ENCODE results near the gene KRTAP10-12.
"Not testable (repeated sequence)": the region's sequence is repeated elsewhere in the genome, so short reads cannot be mapped to it uniquely, and the experiment has no call there.

KRTAP10-12 gene

DNA sequence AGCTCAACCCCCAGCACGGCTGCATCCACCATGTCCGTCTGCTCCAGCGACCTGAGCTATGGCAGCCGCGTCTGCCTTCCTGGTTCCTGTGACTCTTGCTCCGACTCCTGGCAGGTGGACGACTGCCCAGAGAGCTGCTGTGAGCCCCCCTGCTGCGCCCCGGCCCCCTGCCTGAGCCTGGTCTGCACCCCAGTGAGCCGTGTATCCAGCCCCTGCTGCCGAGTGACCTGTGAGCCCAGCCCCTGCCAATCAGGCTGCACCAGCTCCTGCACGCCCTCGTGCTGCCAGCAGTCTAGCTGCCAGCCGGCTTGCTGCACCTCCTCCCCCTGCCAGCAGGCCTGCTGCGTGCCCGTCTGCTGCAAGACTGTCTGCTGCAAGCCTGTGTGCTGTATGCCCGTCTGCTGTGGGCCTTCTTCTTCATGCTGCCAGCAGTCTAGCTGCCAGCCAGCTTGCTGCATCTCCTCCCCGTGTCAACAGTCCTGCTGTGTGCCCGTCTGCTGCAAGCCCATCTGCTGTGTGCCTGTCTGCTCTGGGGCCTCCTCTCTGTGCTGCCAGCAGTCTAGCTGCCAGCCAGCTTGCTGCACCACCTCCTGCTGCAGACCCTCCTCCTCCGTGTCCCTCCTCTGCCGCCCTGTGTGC is at the start of gene KRTAP10-12:
TSS of gene KRTAP10-12 (plus strand) at position 1 of the 639 bp plus-strand sequence. CDS start at position 31, 30 bp downstream.
- DNase-seq, result not testable (repeated sequence)

DNA sequence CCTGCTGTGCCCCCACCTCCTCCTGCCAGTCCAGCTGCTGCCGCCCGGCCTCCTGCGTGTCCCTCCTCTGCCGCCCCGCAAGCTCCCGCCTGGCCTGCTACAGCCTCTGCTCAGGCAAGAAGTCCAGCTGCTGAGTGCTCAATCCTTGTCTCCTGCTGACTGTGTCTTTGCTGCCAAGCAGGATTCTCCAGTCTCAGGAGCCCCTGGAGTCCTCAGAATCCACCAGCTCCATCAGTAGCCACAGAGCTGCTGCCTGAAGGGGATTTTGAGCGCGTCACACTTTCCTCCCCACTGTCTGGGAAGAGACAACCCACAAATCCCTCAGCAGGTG is 49.8 kb upstream of the KRTAP10-12 start:
- peak; percentile 23 for DNase-seq

DNA sequence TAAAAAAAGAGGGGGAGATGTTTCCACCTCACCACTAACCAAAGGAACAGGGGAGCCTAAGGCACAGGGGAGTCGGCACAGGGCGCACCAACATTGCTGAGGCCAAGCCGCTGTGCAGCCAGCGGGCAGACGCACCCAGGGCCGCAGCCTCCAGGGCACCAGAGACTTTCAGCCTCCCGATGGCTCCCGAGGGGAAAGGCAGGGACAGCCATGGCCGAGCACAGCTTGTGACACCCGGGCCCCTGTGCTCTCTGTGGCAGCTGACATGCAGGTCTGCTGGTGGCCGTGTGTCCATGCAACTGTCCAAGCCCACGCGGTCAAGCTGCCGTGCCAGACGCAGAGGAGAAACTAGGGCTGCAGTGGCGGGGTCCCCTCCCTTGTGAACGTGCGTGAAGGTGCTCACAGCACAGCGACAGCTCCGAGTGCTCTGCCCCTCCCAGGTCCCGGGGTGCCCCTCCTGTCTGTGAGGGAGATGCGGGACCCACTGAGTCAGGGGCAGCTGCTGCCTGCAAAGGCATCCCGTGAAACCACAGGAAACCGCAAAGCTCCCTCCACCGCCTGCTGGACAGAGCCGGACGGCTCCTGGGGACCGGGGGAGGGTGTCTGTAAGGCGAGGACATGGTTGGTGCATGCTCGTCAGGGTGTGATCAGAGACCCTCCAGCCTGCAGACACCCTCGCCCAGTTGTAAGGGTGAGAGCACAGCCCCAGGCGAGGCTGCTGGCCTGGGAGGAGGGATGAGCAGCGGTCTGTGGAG is 48.2 kb upstream of the KRTAP10-12 start:
- DNase-seq, result no peak

DNA sequence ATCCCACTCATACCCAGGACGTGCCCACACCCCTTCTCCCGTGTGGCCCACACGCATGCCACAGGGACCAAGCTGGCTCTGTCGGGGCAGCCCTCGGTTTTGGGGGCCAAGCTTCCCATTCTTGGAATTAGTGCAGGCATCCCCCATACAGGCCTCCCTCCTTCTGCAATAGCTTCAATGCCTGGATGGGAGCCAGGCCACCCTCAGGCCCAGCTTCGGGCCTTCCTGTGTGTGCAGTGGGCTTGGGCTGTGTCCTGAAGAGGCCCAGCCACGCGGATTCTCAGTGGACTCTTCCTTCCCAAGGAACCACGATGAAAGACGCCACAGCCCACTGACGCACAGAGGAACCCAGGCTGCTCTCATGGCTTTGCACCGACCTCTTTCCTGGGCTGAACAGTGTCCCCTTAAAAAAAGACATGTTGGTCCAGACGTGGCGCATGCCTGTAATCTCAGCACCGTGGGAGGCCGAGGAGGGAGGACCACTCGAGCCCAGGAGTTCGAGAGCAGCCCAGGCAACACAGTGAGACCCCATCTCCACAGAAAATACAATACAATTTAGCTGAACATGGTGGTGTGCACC is 47.4 kb upstream of the KRTAP10-12 start:
- DNase-seq, result no peak

- DNase-seq, result no peak
Observed at GRCh38 chr21:44650265-44650972, 46.6 kb upstream of the KRTAP10-12 start.

DNA sequence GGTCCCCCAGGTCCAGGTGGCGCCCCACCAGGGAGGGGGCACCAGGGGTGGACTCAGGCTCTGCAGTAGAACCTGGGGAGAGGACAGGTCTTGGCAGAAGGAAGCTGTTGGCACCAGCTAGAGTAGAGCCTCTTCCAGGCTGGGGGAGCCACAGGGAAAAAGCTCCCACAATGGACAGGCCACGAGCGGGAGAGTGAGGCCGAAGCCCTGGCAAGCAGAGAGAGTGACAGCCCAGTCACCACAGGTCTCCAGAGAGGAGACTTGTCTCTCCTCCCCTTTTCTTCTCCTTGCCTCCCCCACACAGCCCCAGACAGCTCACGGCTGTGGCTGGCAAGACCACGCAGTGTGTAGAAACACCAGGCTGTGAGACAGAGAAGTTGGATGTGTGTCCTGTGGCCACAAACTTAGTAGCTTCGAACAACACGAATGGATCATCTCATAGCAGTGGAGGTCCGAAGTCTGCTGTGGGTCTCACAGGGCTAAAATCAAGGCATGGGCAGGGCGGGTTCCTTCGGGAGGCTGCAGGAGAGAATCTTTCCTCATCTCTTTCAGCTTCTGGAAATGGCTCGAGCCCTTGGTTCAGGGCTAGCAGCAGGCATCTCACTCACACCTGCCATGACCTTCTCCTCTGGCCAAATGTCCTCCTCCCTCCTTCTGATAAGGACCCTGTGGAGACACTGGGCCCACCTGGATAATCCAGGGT is 45.8 kb upstream of the KRTAP10-12 start:
- DNase-seq, result no peak

DNA sequence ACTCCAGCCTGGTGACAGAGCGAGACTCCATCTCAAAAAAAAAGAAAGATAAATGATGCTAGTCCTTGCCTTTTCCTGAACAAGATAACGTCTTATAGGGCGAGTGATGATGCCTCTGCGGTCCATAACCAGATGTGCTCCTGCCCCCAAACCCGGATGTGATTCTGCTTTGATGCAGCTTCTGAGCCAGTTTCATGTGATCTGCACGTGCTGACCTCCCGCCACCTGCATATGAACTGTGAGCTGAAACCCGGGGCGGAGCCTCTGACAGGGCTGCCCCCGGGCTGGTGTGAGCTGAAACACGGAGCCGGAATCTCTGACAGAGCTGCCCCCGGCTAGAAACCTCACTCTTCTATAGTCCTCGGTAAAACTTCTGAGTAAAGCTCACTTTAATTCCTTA is 43.8 kb upstream of the KRTAP10-12 start:
- no peak for DNase-seq

DNA sequence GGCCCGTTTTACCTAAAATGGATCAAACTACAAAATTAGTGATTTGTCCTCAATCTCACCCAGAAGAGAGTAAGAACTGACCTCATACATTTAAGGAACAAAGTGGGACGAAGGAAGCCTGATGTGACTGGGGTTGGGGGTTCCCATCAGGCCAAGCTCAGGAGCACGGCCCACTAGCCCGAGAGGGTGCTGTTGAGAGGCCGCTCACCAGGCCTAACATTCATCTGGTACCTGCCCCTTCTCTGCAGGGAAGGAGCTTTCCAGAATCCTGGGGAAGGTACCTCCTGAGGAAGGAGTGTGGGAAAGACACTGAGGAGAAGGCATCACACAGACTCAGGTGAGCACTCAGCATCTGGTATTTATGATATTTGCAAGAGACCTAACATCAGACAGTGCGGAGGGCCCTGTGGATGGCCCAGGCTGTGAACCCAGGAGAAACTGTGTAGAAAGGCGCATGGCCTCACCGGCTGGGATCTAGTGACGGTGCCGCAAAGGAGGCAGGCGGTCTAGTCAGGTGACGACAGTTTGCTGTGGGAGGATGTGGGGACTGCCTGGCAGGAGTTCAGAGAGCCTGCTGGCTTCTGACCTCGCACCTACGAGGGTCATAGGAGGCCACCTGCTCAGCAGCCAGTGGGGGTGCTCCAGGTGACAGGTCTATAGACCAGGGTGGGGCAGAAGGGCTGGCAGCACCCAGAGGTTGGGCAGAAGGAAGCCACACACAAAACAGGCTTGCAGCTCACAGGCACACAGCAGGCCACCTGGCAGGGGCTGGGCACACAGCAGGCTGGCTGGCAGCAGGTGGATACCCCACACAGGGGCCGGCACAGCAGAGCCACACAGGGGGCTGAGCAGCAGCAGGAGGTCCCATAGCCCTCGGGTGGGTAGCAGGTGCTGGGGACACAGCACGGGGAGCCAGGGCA is 43.1 kb upstream of the KRTAP10-12 start:
- no peak for DNase-seq

DNA sequence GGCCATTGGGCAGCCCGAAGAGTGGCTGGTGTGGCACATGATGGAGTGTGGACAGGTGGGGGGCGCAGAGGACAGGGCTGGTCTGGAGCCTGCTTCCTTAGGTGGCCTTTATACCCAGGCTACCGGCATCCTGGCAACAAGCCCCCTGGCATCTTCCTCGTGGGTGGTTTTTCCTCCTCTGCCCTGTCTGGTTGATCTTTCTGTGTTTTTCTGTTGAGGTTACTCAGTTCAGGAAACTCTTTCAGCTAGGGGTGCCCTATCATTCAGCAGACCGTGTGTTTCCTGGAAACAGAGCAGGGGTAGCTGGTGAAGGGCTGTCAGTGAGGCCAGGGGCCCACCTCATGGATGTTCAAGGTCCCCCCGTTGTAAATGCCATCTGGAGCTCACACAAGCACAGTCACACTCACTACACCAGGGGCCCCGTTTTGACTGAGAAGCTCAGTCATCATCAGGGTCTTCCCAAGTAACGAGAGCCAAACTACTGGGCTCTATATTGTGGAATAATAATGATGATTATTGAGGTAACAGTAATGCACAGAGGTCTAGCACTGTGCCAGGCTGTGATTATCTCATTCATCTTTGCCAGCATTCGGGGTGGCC is 42.3 kb upstream of the KRTAP10-12 start, which contains the start of gene KRTAP12-4:
TSS of gene KRTAP12-4 (minus strand) at position 84 of the 600 bp plus-strand sequence. CDS start at position 39, 45 bp downstream.
- DNase-seq, result no peak

- DNase-seq, result no peak
Observed at GRCh38 chr21:44656868-44657267, 40.1 kb upstream of the KRTAP10-12 start.

DNA sequence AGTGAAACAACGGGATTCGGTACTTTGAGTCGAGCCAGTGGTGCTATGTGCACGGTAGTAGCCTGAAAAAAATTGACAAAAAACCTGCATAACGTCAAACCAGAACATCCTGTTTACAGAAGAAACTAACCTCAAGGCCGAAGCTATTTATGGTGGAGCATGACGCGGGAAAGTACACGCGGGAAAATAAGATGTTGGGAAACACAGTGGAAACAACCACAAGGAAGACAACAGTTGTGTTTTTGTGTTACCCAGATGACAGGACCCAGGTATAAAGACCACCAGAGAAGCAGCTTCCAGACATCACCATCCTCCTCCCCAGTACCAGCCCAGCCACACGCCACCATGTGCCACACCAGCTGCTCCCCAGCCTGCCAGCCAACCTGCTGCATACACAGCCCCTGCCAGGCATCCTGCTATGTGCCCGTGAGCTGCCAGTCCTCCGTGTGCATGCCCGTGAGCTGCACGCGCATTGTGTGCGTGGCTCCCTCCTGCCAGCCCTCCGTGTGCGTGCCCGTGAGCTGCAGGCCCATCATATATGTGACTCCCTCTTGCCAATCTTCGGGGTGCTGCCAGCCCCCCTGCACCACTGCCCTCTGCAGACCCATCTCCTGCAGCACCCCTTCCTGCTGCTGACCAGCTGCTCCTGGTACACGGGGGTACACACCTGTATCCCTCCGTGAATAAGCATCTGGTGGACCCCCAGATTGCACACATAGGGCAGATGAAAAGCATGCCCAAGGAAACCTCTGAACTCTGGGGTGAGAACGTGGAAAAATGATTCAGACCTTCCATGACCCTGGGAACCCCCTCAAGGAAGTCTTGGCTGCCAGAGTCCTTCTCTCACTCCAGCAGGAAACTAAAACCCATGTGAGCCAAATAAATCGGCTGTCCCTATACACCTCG is 39.1 kb upstream of the KRTAP10-12 start, which contains the start of gene KRTAP12-3:
TSS of gene KRTAP12-3 (plus strand) at position 298 of the 906 bp plus-strand sequence. CDS start at position 346, 48 bp downstream.
- DNase-seq, result no peak

GRCh38 chr21:44658541-44658910 is 38.4 kb upstream of the KRTAP10-12 start:
- no peak for DNase-seq

DNA sequence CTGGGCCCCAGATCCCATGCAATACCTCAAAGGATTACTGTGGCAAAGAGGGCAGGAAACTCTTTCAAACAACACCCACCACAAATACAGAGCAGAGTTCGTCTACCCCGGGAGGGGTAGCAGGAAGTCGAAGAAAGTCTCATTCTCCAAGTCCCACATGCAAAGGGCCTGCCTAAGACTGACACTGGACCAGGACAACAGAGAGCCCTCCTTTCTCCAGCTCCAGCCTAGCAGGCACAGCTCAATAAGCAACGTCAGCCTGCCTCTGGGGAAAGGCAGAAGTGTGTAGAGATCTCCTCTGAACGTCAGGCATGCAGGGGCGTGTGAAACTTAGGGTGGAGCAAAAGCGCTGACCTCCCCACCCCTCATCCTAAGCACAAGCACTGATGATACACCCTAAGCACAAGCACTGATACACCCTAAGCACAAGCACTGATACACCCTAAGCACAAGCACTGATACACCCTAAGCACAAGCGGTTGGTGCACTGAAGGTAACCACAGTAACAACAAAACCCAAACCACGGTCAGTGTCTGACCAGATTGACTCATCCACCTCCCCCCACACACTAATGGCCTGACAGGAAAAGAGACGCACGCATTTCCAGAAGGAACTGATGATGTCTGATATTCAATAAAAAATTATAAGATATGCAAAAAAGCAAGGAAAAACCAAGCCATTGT is 37.9 kb upstream of the KRTAP10-12 start:
- no peak for DNase-seq

GRCh38 chr21:44661567-44661966 is 35.4 kb upstream of the KRTAP10-12 start:
- not testable (repeated sequence) for DNase-seq

- DNase-seq, result no peak
Observed at GRCh38 chr21:44664691-44665090, 32.3 kb upstream of the KRTAP10-12 start.

DNA sequence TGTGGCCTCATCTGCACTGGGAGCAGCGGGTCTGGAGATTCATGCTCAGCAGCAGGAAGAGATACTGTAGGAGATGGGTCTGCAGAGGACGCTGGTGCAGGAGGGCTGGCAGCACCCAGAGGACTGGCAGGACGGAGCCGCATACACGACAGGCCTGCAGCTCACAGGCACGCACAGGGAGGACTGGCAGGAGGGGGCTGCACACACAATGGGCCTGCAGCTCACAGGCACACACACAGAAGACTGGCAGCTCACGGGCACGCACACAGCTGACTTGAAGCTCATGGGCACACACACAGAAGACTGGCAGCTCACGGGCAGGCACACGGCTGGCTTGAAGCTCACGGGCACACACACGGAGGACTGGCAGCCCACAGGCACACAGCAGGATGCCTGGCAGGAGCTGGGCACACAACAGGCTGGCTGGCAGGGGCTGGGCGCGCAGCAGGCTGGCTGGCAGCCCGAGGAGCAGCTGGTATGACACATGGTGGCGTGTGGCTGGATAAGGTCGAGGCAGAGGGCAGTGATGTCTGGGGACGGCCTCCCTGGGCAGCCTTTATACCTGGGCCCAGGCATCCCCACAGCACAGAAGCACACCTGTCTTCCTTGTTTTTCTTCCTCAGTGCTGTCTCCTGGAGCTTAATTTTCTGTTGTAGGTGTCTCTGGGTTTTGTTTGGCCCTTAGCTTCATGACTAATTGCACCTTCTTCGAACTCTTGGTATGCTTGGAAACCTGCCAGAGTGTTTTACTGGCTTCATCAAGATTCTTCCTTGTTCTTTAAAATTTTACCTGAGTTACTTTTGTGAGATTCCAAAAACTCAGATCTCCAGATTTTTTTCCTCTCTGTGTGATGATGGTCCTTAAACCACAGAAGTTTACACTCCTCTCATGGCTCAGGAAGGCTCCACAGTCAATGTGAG is 30.3 kb upstream of the KRTAP10-12 start, which contains the start of gene KRTAP12-2:
TSS of gene KRTAP12-2 (minus strand) at position 527 of the 920 bp plus-strand sequence. CDS start at position 486, 41 bp downstream.
- no peak for DNase-seq

- no peak for DNase-seq
Observed at GRCh38 chr21:44667612-44668011, 29.4 kb upstream of the KRTAP10-12 start.

All from NCI-H524 treated with DMSO at 0.1 percent for 48 hours (cell line).